HK-2 (cell line): ENCODE data around the gene PLCG2.
"Not testable (repeated sequence)": the region's sequence is repeated elsewhere in the genome, so short reads cannot be mapped to it uniquely, and the experiment has no call there.

Experiments used
- DNase-seq: peaks from one replicate; pipeline ENCODE4 v3.0.0-alpha.2; 2018; ENCODE audit not compliant: unreplicated experiment

The PLCG2 gene

DNA sequence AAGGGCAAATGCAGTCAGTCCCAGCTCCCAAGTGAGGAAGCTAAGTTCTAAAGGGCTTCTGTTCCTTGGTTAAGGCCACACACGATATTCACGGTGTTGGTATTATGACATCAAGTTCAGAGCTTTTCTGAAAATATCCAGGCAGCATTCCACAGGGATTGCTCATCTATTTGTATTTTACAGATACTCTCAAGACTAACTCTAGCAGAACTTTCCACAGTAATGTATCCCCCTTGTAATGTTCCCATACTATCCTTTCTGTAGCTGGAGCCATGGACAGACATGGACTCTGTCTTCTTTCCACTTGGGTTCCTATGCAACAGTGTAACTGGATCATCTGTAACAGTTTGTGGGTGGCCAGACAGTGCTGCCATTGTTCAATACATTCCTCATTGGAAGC is 218.6 kb downstream of the PLCG2 start:
- peak; percentile 7 for DNase-seq

DNA sequence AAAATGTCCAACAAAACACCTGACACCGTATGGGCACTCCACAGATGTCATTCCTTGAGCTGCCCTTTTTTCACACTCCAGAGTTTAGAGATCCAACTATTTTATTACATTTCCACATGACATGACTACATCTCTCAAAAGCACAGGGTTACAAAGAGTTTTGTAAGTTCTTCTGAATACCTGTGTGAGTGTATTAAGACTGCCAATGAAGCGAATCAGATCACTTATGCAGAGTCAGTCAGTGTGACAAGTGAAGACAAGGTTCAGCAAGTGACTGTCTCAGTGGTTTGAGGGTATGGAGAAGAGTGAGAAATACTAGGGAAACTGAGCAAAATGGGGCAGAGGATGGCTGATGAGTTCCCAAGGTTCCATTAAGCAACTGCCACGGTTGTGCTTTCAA is 223.7 kb downstream of the PLCG2 start:
- no peak for DNase-seq

DNA sequence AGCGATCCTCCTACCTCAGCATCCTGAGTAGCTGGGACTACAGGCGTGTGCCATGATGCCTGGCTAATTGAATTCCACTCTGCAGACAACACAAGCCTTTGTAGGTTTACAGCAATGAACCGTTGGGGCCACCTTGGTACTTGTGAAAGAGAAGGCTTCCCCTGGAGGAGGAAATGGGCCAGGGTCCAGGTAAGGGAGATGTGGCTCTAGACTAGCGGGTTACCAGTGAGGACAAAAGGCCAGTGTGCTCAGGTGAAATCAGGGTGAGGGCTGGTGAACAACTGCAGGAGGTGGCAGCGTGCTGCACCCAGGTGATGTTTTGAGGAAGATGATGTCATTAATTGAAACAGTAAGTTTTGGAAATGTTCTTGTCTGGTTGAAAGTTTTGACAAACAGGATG is 225.5 kb downstream of the PLCG2 start:
- no peak for DNase-seq

DNA sequence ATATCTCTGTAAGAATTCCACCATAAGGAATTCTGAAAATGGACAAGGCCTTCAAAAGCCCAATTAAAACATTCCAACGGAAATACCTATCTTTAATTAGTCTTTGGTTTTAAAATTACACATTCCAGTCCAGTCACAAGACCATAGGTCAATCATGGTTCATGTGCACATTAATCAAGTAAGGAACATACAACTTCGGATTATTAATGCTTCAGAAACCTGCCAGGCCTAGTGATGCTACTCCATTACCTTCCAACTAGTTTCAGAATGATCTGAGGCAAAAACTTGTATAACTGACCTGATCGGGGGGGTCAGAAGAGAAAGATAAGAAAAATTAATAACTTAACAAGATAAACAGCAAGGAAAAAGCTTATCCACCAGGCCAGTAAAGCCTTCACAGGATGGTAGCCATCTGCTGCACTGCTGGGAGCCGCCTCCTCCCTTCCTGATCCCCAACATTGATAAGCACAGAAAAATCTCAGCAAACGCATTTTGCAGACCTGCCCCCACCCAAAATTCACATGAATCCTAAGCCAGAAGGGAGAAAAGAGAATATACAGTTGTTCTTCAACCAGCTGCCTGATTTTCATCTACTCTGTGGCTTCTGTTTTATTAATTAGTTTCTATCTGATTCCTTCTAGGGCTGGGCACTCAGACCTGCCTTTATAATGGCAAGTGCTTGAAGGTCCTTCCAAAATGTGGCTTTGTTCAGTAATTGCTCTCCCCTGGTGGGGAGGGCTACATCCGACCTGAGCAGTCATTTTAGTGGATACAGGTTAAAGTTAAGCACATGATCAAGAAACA is 226.1 kb downstream of the PLCG2 start:
- no peak for DNase-seq

DNA sequence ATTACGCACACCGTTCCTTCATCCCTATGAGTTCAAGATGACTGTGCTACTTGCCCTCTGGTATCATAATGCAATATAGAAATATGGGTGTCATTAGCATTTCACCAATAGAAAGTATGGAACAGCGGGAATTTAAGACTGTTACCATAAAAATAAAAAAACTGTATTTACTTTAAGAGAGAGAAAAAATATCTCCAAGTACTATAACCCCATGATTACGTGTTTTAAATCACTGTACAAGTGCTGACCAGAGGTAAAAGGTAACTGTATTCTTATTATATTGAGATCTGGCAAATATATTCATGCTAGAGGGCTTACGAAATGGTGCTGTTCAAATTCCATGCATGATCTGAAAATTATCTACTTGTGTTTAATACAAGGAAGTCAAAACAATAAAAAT is 226.9 kb downstream of the PLCG2 start:
- DNase-seq = no peak

DNA sequence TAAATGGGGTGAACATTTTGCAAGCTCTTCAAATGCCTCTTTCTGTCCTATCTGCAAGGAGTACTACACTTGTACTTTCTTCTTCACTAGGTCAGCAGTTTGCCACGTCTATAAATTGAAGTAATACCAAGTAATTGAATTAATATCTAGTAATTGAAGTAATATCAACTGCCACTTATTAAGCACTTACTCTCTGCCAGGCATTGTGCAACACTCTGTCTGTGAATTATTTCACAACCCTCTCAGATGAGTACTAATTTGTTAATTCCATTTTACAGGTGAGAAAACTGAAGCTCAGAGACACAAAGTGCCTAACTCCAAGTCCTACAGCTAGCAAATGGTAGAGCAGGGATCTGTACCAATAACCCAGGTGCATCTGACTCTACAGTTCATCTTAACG is 228.1 kb downstream of the PLCG2 start:
- DNase-seq = no peak

DNA sequence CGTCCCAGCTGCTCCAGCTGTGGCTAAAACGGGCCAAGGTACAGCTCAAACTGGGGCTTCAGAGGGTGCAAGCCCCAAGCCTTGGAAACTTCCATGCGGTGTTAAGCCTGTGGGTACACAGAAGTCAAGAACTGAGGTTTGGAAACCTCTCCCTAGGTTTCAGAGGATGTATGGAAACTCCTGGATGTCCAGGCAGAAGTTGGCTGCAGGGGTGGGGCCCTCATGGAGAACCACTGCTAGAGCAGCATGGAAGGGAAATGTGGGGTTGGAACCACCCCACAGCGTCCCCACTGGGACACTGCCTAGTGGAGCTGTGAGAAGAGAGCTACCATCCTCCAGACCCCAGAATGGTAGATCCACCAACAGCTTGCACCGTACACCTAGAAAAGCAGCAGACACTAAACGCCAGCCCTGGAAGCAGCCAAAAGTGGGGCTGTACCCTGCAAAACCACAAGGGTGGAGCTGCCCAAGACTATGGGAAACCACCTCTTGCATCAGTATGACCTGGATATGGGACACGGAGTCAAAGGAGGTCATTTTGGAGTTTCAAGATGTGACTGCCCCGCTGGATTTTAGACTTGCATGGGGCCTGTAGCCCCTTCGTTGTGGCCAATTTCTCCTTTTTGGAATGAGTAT is 230.0 kb downstream of the PLCG2 start:
- no peak for DNase-seq

DNA sequence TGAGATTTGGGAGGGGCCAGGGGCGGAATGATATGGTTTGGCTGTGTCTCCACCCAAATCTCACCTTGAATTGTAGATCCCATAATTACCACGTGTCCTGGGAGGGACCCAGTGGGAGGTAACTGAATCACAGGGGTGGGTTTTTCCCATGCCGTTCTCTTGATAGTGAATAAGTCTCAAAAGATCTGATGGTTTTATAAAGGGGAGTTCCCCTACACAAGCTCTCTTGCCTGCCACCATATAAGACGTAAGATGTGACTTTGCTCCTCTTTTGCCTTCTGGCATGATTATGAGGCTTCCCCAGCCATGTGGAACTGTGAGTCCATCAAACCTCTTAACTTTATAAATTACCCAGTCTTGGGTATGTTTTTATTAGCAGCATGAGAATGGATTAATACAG is 230.7 kb downstream of the PLCG2 start:
- not testable (repeated sequence) for DNase-seq

DNA sequence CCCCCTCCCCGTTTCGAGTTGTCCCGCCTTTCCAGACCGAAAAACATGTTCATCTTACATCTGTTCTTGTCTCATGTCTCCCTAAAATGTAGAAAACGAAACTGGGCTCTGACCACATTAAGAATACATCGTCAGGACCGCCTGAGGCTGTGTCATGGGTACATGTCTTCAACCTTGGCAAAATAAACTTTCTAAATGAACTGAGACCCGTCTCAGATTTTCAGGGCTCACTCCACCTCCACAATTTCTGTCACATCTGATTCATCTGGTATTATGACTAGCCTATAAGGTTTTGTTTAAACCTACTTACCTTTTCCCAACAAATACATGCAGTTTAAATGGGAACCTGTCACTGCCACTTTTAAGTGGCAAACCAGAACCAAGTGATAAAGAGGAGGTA is 231.6 kb downstream of the PLCG2 start:
- DNase-seq = no peak

DNA sequence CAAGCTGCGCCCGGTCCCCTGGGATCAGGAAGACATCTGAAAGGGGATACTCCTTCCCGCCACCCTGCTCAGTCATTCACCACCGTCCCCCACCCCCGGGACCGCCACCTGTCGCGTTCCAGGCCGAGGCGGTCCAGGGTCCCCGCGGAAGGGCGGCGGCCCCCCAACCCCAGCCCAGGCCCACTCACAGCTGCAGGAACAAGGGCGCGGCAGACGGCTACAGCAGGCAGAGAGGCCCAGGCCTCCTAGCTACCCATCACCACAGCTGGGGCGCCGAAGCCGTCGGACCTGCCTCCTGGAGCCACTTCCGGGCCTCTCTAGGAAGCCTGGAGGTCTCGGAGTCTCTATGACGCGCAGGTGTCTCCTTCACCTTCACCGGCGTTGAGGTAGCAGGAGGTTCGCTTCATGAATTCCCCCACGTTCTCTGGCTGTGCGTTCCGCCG is 232.1 kb downstream of the PLCG2 start, which contains the start of gene SDR42E1:
Gene SDR42E1 (minus strand): TSS at position 272 of the 443 bp plus-strand sequence. CDS start 10,612 bp downstream, outside the sequence.
- peak; percentile 51 for DNase-seq
